Suprapubic skin (tissue), 3 donors: ENCODE data around the gene SESN3.

Source experiments
- CTCF ChIP-seq, 2 donors: fragments of 200-600 bp in 1 of 2; fragments of 450-650 bp in 1 of 2; sonication (generic) in 1 of 2; IDR thresholded peaks; one replicate each; pipeline ENCODE4 v1.5.1; 2016 to 2019; ENCODE audit warnings: antibody characterized with exemption in 2 of 2, mild to moderate bottlenecking in 1 of 2, moderate library complexity in 1 of 2
- POLR2AphosphoS5 ChIP-seq, 3 donors: sonication (generic); formaldehyde crosslinking; IDR thresholded peaks; one replicate each; pipeline ENCODE4 v1.6.1; 2017; ENCODE audit warnings: antibody characterized with exemption in 3 of 3

DNA sequence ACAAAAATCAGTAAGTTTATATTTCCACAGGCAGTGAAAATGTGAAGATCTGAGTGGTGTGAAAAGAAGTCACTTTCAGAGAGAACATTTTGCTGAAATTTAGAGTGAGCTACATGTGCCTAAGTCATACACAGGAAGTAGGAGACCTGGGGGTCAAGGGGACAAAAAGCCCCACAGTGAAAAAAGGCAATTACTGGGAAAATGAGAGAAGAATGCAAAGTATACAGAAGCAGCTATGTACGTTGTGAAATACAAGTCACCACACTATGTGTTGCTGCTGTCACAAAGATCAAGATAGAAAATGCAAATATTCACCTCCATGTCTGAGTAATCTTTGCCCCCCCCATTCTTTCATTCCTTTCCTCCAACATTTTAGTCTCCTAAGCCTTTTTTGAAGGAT, 21.6 kb upstream of the SESN3 start:
- TF ChIP-seq POLR2AphosphoS5 (IDR thresholded peaks at IDR 0.05): no peak
- no peak for TF ChIP-seq CTCF (IDR thresholded peaks at IDR 0.05)
